Mesenchymal stem cell (in vitro differentiated cells and primary cell): ENCODE measurements around the gene PLXNA2.
A peak's percentile ranks its signal among the peaks of the same experiment; 100 is the strongest.

ENCODE experiments used
- DNase-seq: peaks from one replicate; pipeline ENCODE4 v3.0.0-alpha.2; 2013
- H2AFZ ChIP-seq: one replicate; pipeline ENCODE4 v1.6.1; 2013; ENCODE audit warnings: low read depth, mild to moderate bottlenecking, control low read depth, inconsistent platforms, low read length, moderate library complexity
- H2AK5ac ChIP-seq: 2 replicates; pipeline ENCODE4 v1.6.1; 2013; ENCODE audit warnings: low read length, moderate library complexity, mild to moderate bottlenecking, inconsistent platforms; ENCODE audit not compliant: severe bottlenecking
- H2BK120ac ChIP-seq: one replicate; pipeline ENCODE4 v1.6.1; 2013; ENCODE audit warnings: low read depth, mild to moderate bottlenecking, inconsistent platforms, low read length, moderate library complexity
- H2BK12ac ChIP-seq, 2 experiments: one replicate each; pipeline ENCODE4 v1.6.1; 2013; ENCODE audit warnings: inconsistent platforms in 2 of 2, low read length in 2 of 2, mild to moderate bottlenecking in 2 of 2, moderate library complexity in 2 of 2, control low read depth in 1 of 2
- H2BK15ac ChIP-seq: one replicate; pipeline ENCODE4 v1.6.1; 2013; ENCODE audit warnings: mild to moderate bottlenecking, low read depth, inconsistent platforms; ENCODE audit not compliant: poor library complexity, severe bottlenecking
- H2BK5ac ChIP-seq: 2 replicates; pipeline ENCODE4 v1.6.1; 2013; ENCODE audit warnings: low read depth, mild to moderate bottlenecking, low read length, control low read depth, inconsistent platforms; ENCODE audit not compliant: poor library complexity, severe bottlenecking
- H3K14ac ChIP-seq, 2 experiments: one replicate each; pipeline ENCODE4 v1.6.1; 2013; ENCODE audit warnings: inconsistent platforms in 2 of 2, low read length in 2 of 2, control low read depth in 1 of 2, mild to moderate bottlenecking in 1 of 2, moderate library complexity in 1 of 2
- H3K18ac ChIP-seq, 2 experiments: one replicate each; pipeline ENCODE4 v1.6.1; 2013; ENCODE audit warnings: inconsistent platforms in 2 of 2, low read length in 2 of 2, control low read depth in 1 of 2, low read depth in 1 of 2, mild to moderate bottlenecking in 1 of 2
- H3K23ac ChIP-seq, 2 experiments: one replicate each; pipeline ENCODE4 v1.6.1; 2013; ENCODE audit warnings: inconsistent platforms in 2 of 2, low read length in 2 of 2, mild to moderate bottlenecking in 2 of 2, moderate library complexity in 2 of 2, control low read depth in 1 of 2
- H3K27ac ChIP-seq: 2 replicates; pipeline ENCODE4 v1.5.1; 2013; ENCODE audit warnings: mild to moderate bottlenecking, moderate library complexity, low read length, control low read depth, inconsistent platforms; ENCODE audit not compliant: poor library complexity, severe bottlenecking
- H3K27me3 ChIP-seq, 2 experiments: 2 replicates each; pipeline versions ENCODE4 v1.6.1 to v1.7.0; 2013; ENCODE audit warnings: low read length in 2 of 2, mild to moderate bottlenecking in 2 of 2, moderate library complexity in 2 of 2, control low read depth in 1 of 2, inconsistent platforms in 1 of 2; ENCODE audit not compliant: control insufficient read depth in 1 of 2, insufficient read depth in 1 of 2
- H3K36me3 ChIP-seq, 2 experiments: 2 replicates each; pipeline versions ENCODE4 v1.6.1 to v1.7.0; 2013; ENCODE audit warnings: low read length in 2 of 2, control low read depth in 1 of 2, inconsistent platforms in 1 of 2, low read depth in 1 of 2, mild to moderate bottlenecking in 1 of 2; ENCODE audit not compliant: insufficient read depth in 2 of 2, control insufficient read depth in 1 of 2
- H3K4ac ChIP-seq, 2 experiments: one replicate each; pipeline ENCODE4 v1.6.1; 2013; ENCODE audit warnings: inconsistent platforms in 2 of 2, low read length in 2 of 2, mild to moderate bottlenecking in 2 of 2, moderate library complexity in 2 of 2, control low read depth in 1 of 2, low read depth in 1 of 2
- H3K4me1 ChIP-seq: 2 replicates; pipeline ENCODE4 v1.6.1; 2013; ENCODE audit warnings: low read depth, low read length, control low read depth; ENCODE audit not compliant: control insufficient read depth, insufficient read depth
- H3K4me2 ChIP-seq: 2 replicates; pipeline ENCODE4 v1.6.1; 2013; ENCODE audit warnings: low read length, mild to moderate bottlenecking, inconsistent platforms; ENCODE audit not compliant: poor library complexity, severe bottlenecking
- H3K4me3 ChIP-seq, 2 experiments: 2 replicates each; pipeline versions ENCODE4 v1.5.1 to v1.7.0; 2013; ENCODE audit warnings: low read length in 2 of 2, mild to moderate bottlenecking in 2 of 2, control low read depth in 1 of 2, low read depth in 1 of 2; ENCODE audit not compliant: insufficient read depth in 1 of 2
- H3K79me1 ChIP-seq: replicated peaks from 2 replicates; pipeline ENCODE4 v1.6.1; 2013; ENCODE audit warnings: mild to moderate bottlenecking, control low read depth, low read length, inconsistent platforms; ENCODE audit not compliant: poor library complexity, severe bottlenecking
- H3K9ac ChIP-seq: 2 replicates; pipeline ENCODE4 v1.7.0; 2013; ENCODE audit warnings: mild to moderate bottlenecking, low read length, moderate library complexity
- H3K9me3 ChIP-seq: 2 replicates; pipeline ENCODE4 v1.7.0; 2013; ENCODE audit warnings: mild to moderate bottlenecking, low read length; ENCODE audit not compliant: control insufficient read depth
- H4K8ac ChIP-seq: one replicate; pipeline ENCODE4 v1.6.1; 2013; ENCODE audit warnings: inconsistent platforms, mild to moderate bottlenecking, low read length, moderate library complexity
- H4K91ac ChIP-seq: one replicate; pipeline ENCODE4 v1.6.1; 2013; ENCODE audit warnings: mild to moderate bottlenecking, low read length, inconsistent platforms
- WGBS: methylation state at CpG from one replicate; pipeline ENCODE4 v1.1.7; 2013; ENCODE audit warnings: mixed read lengths; 5-methylcytosine and 5-hydroxymethylcytosine counted together

Gene PLXNA2

DNA sequence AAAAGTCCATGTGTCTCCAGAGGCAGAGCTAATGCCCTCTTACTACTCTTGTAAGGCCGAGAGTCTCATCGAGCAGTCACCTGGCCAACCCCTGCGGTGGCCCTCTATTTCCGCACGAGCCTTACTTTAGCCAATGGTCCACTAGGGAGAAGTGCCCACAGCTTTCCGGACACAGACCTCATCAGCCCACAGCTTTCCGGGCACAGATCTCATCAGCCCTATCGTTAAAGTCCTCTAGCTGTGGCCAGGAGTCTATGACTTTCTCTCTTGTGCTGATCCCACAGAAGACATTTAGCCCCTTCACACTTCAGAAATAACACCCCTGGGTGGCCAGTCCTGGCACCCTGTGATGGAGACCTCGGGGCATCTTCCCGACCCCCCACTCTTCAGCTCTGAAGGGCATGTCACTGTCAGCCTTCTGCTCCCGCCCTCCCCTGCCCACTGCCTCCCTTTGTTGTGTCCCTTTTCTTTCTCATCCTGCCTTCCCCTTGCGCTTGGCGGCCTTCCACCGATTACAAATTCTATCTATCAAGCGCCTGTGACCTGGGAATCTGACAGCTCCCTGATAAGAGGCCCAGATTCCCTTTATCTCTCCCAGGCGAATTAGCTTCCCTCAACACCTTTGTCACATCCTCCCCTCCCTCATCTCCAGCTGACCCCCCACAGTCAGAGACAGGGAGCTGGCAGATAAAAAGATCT is 161.0 kb downstream of the PLXNA2 start:
- no peak overlapping the region for H3K27ac ChIP-seq
- no peak overlapping the region for H3K18ac ChIP-seq
- no peak overlapping the region for H4K8ac ChIP-seq
- no peak overlapping the region for H2BK15ac ChIP-seq
- no peak overlapping the region for H3K9ac ChIP-seq
- no peak overlapping the region for H2BK5ac ChIP-seq
- no peak overlapping the region for H3K4ac ChIP-seq
- H3K23ac ChIP-seq = no peak overlapping the region
- no peak overlapping the region for H3K4me2 ChIP-seq
- no peak overlapping the region for H3K14ac ChIP-seq
- peaks cover 5% of the 10 kb centered on the region for H3K4me1 ChIP-seq
- no peak overlapping the region for H2BK120ac ChIP-seq
- 73% methylated on average over 15 of the region's 16 CpGs for WGBS
- no peaks in the 10 kb centered on the region for H3K27me3 ChIP-seq
- H3K4me3 ChIP-seq = no peak overlapping the region
- no peak overlapping the region for H4K91ac ChIP-seq
- H2BK12ac ChIP-seq = no peak overlapping the region
- peaks cover 0 to 6% of the 10 kb centered on the region in 2 experiments for H3K36me3 ChIP-seq
- no peaks in the 10 kb centered on the region for H3K79me1 ChIP-seq
- no peak for DNase-seq
- H2AK5ac ChIP-seq = no peak overlapping the region
- H2AFZ ChIP-seq = no peak overlapping the region
- no peaks in the 10 kb centered on the region for H3K9me3 ChIP-seq

DNA sequence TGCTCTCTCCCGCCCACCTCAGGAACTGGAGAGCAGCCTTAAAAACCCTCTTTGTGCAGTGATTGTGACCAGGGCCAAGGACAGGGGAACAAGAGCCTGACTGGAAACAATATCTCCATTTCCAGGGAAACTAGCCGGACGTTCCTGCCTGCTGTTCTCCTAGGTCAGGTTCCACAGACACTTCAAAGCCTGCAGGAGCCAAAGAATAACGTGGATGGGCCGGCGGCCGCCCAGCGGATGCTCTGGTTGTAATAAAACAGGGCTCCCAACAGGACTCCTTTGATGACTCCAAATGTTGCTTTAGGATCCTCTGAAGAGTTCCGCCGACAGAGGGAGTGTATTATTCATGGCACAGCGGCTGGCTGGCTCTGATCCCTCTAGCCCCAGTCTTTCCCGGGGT is 162.2 kb downstream of the PLXNA2 start:
- H3K27me3 ChIP-seq = no peaks in the 10 kb centered on the region
- no peak overlapping the region for H4K91ac ChIP-seq
- H2BK5ac ChIP-seq = no peak overlapping the region
- no peak overlapping the region for H3K4me2 ChIP-seq
- DNase-seq = no peak
- H2AFZ ChIP-seq = no peak overlapping the region
- H3K27ac ChIP-seq = no peak overlapping the region
- no peak overlapping the region for H4K8ac ChIP-seq
- no peak overlapping the region for H3K4me3 ChIP-seq
- no peak overlapping the region for H2BK15ac ChIP-seq
- H3K79me1 ChIP-seq = no peaks in the 10 kb centered on the region
- H2BK12ac ChIP-seq = no peak overlapping the region
- H3K9me3 ChIP-seq = no peaks in the 10 kb centered on the region
- H3K23ac ChIP-seq = no peak overlapping the region
- no peak overlapping the region for H3K9ac ChIP-seq
- no peak overlapping the region for H2AK5ac ChIP-seq
- WGBS = 60% methylated on average over 12 of the region's 12 CpGs
- peaks cover 0 to 6% of the 10 kb centered on the region in 2 experiments for H3K36me3 ChIP-seq
- H3K14ac ChIP-seq = no peak overlapping the region
- peaks cover 5% of the 10 kb centered on the region for H3K4me1 ChIP-seq
- no peak overlapping the region for H3K18ac ChIP-seq
- no peak overlapping the region for H2BK120ac ChIP-seq
- H3K4ac ChIP-seq = no peak overlapping the region

DNA sequence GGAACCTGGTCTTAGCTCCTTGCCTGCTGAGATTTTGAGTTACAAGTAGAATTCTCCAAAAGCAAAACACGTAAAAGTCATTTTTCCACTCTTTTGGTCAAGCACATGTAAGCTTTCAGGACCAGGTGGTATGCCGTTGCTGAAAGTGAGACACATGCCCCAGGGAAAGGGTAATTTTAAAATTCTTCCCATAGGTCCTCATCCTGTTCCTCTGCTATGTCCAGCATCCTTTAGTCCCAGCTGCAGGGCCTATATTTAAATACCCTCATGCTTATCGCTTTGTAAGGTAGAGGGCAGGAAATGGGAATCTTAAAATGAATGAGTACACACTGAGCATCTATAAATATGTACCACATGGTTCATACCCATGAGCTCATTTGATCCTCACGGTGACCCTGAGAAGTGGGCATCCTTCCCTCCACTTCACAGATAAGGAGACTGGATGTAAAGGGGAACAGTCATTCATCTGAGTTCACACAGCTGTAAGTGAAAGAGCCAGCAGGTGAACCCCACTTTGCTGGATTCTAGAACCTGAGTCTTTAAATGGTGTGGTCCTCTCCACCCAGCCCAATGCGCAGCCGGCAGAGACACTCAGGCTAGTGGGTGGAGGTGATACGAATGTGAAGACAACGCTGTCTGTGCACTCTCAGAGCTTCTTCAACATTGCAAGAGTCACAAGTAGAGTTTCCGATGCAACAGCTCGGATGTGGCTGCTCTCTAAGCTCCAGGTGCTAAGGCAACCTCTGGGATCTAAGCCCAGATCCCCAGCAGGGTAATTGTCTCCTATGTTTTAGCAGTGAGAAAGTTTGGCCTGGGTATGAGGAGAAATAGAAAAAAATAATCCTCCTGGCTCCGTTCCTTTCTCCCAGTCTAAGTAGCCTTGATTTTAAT is 163.5 kb downstream of the PLXNA2 start:
- Histone ChIP-seq H3K23ac (no peak overlapping the region), H4K91ac (no peak overlapping the region), H2BK120ac (no peak overlapping the region), H3K36me3 (peaks cover 0 to 6% of the 10 kb centered on the region in 2 experiments), H3K9ac (no peak overlapping the region), H3K18ac (no peak overlapping the region), H3K4me1 (peaks cover 3% of the 10 kb centered on the region), H4K8ac (no peak overlapping the region), H3K27ac (no peak overlapping the region), H3K9me3 (no peaks in the 10 kb centered on the region), H3K4me3 (no peak overlapping the region), H2AK5ac (no peak overlapping the region), H2BK15ac (no peak overlapping the region), H2AFZ (no peak overlapping the region), H3K4ac (no peak overlapping the region), H3K4me2 (no peak overlapping the region), H3K27me3 (no peaks in the 10 kb centered on the region), H3K14ac (no peak overlapping the region), H2BK5ac (no peak overlapping the region), H3K79me1 (no peaks in the 10 kb centered on the region), H2BK12ac (no peak overlapping the region)
- WGBS = 94% methylated on average over 9 of the region's 11 CpGs
- DNase-seq = no peak

DNA sequence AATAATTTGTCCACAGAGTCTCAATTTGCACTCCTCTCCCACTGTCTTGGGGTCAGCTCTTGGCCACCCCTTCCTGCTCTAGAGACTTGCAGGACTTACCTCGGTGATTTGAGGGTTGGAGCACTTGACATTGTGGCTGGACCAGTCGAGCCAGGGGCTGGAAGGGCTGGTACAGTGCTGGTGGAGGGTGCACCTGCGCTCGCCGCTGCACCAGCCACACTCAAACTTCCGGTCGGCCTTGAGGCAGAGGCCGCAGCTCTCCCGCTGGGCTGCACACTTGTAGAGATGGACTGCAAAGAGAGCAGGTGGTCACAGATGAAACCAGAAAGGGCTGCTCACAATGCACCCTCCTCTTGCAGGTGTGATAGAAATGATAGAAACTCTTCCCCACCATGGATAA is 165.0 kb downstream of the PLXNA2 start:
- DNase-seq = no peak
- Histone ChIP-seq H4K91ac (no peak overlapping the region), H2BK120ac (no peak overlapping the region), H2BK5ac (no peak overlapping the region), H3K9ac (no peak overlapping the region), H3K23ac (no peak overlapping the region), H2BK12ac (no peak overlapping the region), H3K4ac (no peak overlapping the region), H2AK5ac (no peak overlapping the region), H3K4me3 (peak overlapping the region in 1 of 2 experiments; percentile 28), H2AFZ (no peak overlapping the region), H3K14ac (no peak overlapping the region), H3K27ac (no peak overlapping the region), H3K79me1 (no peaks in the 10 kb centered on the region), H3K27me3 (no peaks in the 10 kb centered on the region), H3K36me3 (peaks cover 0 to 2% of the 10 kb centered on the region in 2 experiments), H4K8ac (no peak overlapping the region), H3K4me2 (no peak overlapping the region), H3K4me1 (peaks cover 3% of the 10 kb centered on the region), H3K9me3 (no peaks in the 10 kb centered on the region), H3K18ac (no peak overlapping the region), H2BK15ac (no peak overlapping the region)
- WGBS = 90% methylated on average over 5 of the region's 9 CpGs
